ENCODE measurements around the gene SPOCD1. TPM values are rescaled to one million over a fixed set of nuclear protein-coding genes. Genes with fewer than 3 reads are reported as not detected.

The SPOCD1 gene
- total RNA-seq, 1 experiment from 2014 or later, result 0.54 TPM

GRCh38 chr1:31784356-31785019 lies 31.3 kb downstream of the SPOCD1 start:
- H3K36me3 ChIP-seq (ENCODE audit: control insufficient read depth, insufficient read depth, low read length), result no peaks in the 10 kb centered on the region
- POLR2A ChIA-PET, result interaction anchor here (1.0 kb wide), 1 partner anchor 18 kb away, joined by 3 read pairs; no protein-coding TSS in a partner anchor
- DNase-seq (ENCODE audit: low read depth, low spot score) (no peak), ATAC-seq (no peak)
- no peak overlapping the region for H3K27ac ChIP-seq (ENCODE audit: low read length)
- intact Hi-C loops (cut with micrococcal nuclease; ENCODE audit: unreplicated experiment) (loop anchor here (10.0 kb wide), 1 partner anchor 220 kb away; no protein-coding TSS in a partner anchor), in situ Hi-C loops (cut with HindIII; ENCODE audit: low pct_unique_long_range_greater_than_20kb, low sequenced_read_pairs) (no loop called here)
- no peaks in the 10 kb centered on the region for H3K27me3 ChIP-seq (ENCODE audit: control insufficient read depth, insufficient read depth, low read length)
- H3K9me3 ChIP-seq (ENCODE audit: control insufficient read depth, insufficient read depth, low read depth, low read length), result no peaks in the 10 kb centered on the region
- no peak for TF ChIP-seq REST (IDR thresholded peaks at IDR 0.05; ENCODE audit: insufficient read depth in 1 of 2, low read depth in 2 of 2, low read length in 1 of 2)
- TF ChIP-seq, protein P1, sequence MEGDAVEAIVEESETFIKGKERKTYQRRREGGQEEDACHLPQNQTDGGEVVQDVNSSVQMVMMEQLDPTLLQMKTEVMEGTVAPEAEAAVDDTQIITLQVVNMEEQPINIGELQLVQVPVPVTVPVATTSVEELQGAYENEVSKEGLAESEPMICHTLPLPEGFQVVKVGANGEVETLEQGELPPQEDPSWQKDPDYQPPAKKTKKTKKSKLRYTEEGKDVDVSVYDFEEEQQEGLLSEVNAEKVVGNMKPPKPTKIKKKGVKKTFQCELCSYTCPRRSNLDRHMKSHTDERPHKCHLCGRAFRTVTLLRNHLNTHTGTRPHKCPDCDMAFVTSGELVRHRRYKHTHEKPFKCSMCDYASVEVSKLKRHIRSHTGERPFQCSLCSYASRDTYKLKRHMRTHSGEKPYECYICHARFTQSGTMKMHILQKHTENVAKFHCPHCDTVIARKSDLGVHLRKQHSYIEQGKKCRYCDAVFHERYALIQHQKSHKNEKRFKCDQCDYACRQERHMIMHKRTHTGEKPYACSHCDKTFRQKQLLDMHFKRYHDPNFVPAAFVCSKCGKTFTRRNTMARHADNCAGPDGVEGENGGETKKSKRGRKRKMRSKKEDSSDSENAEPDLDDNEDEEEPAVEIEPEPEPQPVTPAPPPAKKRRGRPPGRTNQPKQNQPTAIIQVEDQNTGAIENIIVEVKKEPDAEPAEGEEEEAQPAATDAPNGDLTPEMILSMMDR (IDR thresholded peaks at IDR 0.05), result no peak
- TF ChIP-seq SIN3A (IDR thresholded peaks at IDR 0.05; ENCODE audit: borderline replicate concordance, insufficient read depth, low read depth, low read length), result no peak
- TF ChIP-seq POLR2AphosphoS5 (IDR thresholded peaks at IDR 0.05; ENCODE audit: low read depth, low read length), result no peak
- TF ChIP-seq TCF7L2 (IDR thresholded peaks at IDR 0.05; ENCODE audit: low read depth, low read length), result no peak
- no TSS peak for BruUV-seq (replicated peaks)
- CTCF ChIA-PET, result no interaction called here
- H3K4me1 ChIP-seq (ENCODE audit: control insufficient read depth, insufficient read depth, low read length), result peaks cover 16% of the 10 kb centered on the region; the same call in 1 of the 2 replicates
- H3K4me3 ChIP-seq (ENCODE audit: low read depth in 2 of 2, low read length in 2 of 2), result no peak overlapping the region

DNA sequence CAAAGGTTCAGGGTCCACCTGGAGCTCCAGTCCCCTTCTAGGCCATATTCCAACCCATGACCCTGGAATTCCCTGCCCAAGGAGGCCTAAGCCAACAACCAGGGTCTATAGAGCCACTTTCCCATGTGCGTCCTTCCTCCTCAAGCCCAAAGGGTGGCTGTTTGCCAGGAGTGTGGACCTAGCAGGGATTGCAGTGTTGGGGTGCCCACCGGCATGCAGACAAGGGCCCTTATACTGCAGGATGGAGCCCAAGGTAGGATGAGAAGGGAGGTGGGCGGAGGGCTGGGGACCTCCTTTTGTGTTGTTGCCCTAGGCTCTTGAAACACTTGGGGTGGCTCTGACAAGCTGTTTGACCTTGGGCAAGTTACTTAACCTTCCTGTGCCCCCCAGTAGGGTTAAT lies 32.0 kb downstream of the SPOCD1 start:
- BruUV-seq (replicated peaks), result no TSS peak
- no peaks in the 10 kb centered on the region for H3K36me3 ChIP-seq (ENCODE audit: control insufficient read depth, insufficient read depth, low read length)
- in situ Hi-C loops (cut with HindIII; ENCODE audit: low pct_unique_long_range_greater_than_20kb, low sequenced_read_pairs), result no loop called here
- no peak overlapping the region for H3K27ac ChIP-seq (ENCODE audit: low read length)
- ATAC-seq (no peak), DNase-seq (ENCODE audit: low read depth, low spot score) (no peak)
- no peaks in the 10 kb centered on the region for H3K27me3 ChIP-seq (ENCODE audit: control insufficient read depth, insufficient read depth, low read length)
- no peak overlapping the region for H3K4me3 ChIP-seq (ENCODE audit: low read depth in 2 of 2, low read length in 2 of 2)
- intact Hi-C loops (cut with micrococcal nuclease; ENCODE audit: unreplicated experiment), result loop anchor here (10.0 kb wide), 1 partner anchor 219 kb away; no protein-coding TSS in a partner anchor
- CTCF ChIA-PET, result no interaction called here
- no peaks in the 10 kb centered on the region for H3K9me3 ChIP-seq (ENCODE audit: control insufficient read depth, insufficient read depth, low read depth, low read length)
- H3K4me1 ChIP-seq (ENCODE audit: control insufficient read depth, insufficient read depth, low read length), result peaks cover 13% of the 10 kb centered on the region; the same call in 1 of the 2 replicates
- no peak for TF ChIP-seq TCF7L2 (IDR thresholded peaks at IDR 0.05; ENCODE audit: low read depth, low read length)
- TF ChIP-seq POLR2AphosphoS5 (IDR thresholded peaks at IDR 0.05; ENCODE audit: low read depth, low read length), result no peak
- TF ChIP-seq SIN3A (IDR thresholded peaks at IDR 0.05; ENCODE audit: borderline replicate concordance, insufficient read depth, low read depth, low read length), result no peak
- no peak for TF ChIP-seq REST (IDR thresholded peaks at IDR 0.05; ENCODE audit: insufficient read depth in 1 of 2, low read depth in 2 of 2, low read length in 1 of 2)
- TF ChIP-seq, protein P1 (IDR thresholded peaks at IDR 0.05), result no peak
- POLR2A ChIA-PET, result interaction anchor here (0.6 kb wide), 1 partner anchor 139 kb away, joined by 7 read pairs; the partner anchor contains the start of gene PEF1

All from Panc1 (cell line).